SJCRH30 (cell line): ENCODE data around the gene TTC13. TPM values are rescaled to one million over a fixed set of nuclear protein-coding genes. Genes with fewer than 3 reads are reported as not detected.

Experiments used
- DNase-seq, 2 experiments: peaks; one replicate each; pipeline ENCODE4 v3.0.0-alpha.2; 2015 to 2020
- H3K27ac ChIP-seq: fragments of 250-450 bp; sonication (Bioruptor Pico); 2 replicates; pipeline ENCODE4 v1.5.1; 2020; ENCODE audit warnings: mild to moderate bottlenecking, moderate library complexity
- H3K27me3 ChIP-seq: fragments of 250-450 bp; sonication (Bioruptor Pico); 2 replicates; pipeline ENCODE4 v1.5.1; 2020; ENCODE audit warnings: mild to moderate bottlenecking, moderate library complexity
- H3K36me3 ChIP-seq: fragments of 250-450 bp; sonication (Bioruptor Pico); 2 replicates; pipeline ENCODE4 v1.5.1; 2020; ENCODE audit warnings: mild to moderate bottlenecking, moderate library complexity
- H3K4me1 ChIP-seq: fragments of 250-450 bp; sonication (Bioruptor Pico); 2 replicates; pipeline ENCODE4 v1.5.1; 2020; ENCODE audit warnings: mild to moderate bottlenecking, moderate library complexity
- H3K4me3 ChIP-seq: fragments of 250-450 bp; sonication (Bioruptor Pico); 2 replicates; pipeline ENCODE4 v1.5.1; 2020; ENCODE audit warnings: mild to moderate bottlenecking, moderate library complexity
- H3K9me3 ChIP-seq: fragments of 250-450 bp; sonication (Bioruptor Pico); replicated peaks from 2 replicates; pipeline ENCODE4 v1.5.1; 2020; ENCODE audit warnings: mild to moderate bottlenecking, moderate library complexity
- total RNA-seq: library from RNA; depleted of rRNA; stranded (reverse); fragments of >200 nt; shearing (Covaris generic); gene quantifications from 2 replicates; pipeline ENCODE4 v1.2.3, GENCODE V29; 2014

TTC13 gene
- total RNA-seq, 1 experiment from 2014 or later = 16.4 TPM

- H3K4me3 ChIP-seq = no peak overlapping the region
- H3K4me1 ChIP-seq = peaks cover 8% of the 10 kb centered on the region
- no peaks in the 10 kb centered on the region for H3K36me3 ChIP-seq
- no peaks in the 10 kb centered on the region for H3K9me3 ChIP-seq
- DNase-seq = peak; percentile 32 to 67
- no peak overlapping the region for H3K27ac ChIP-seq
- no peaks in the 10 kb centered on the region for H3K27me3 ChIP-seq
Measured at GRCh38 chr1:230896779-230897178, 81.9 kb downstream of the TTC13 start.

DNA sequence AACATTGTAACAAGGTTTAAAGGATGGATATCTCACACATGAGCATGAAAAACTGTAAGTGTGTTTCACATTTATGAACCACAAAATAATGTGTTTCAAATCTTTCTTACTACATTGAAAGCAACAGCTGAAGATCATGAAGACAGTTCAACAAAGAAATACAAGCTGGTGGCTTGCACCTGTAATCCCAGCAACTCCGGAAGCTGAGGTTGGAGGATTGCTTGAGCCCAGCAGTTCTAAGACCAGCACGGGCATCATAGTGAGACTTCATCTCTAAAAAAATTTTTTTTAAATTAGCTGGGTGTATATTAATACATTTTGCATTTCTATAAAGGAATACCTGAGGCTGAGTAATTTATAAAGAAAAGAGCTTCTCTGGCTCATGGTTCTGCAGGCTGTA lies 83.2 kb downstream of the TTC13 start:
- Histone ChIP-seq H3K9me3 (no peaks in the 10 kb centered on the region), H3K4me1 (peaks cover 13% of the 10 kb centered on the region), H3K27me3 (no peaks in the 10 kb centered on the region), H3K27ac (no peak overlapping the region), H3K4me3 (no peak overlapping the region), H3K36me3 (no peaks in the 10 kb centered on the region)
- DNase-seq = peak in 1 of 2 experiments; percentile 32

DNA sequence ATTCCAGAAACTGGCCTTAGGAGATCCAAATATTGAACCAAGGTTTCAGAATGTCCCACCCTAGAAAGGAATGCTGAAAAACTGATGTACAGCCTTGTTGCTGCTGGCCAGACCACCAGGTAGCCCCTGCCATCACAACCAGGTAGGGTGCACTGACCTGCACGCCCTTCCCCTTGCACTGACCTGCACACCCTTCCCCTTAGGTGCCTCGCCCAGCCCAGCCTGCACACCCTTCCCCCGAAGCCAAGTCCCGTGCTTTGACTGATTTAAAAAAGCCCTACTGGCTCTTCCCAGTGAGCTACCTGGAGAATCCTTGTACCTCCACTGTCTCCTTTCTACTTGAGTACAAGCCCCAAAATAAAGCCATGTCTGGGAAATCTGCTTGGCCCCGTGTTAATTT lies 84.0 kb downstream of the TTC13 start:
- Histone ChIP-seq H3K9me3 (no peaks in the 10 kb centered on the region), H3K27me3 (no peaks in the 10 kb centered on the region), H3K4me3 (no peak overlapping the region), H3K27ac (no peak overlapping the region), H3K36me3 (no peaks in the 10 kb centered on the region), H3K4me1 (peaks cover 13% of the 10 kb centered on the region)
- DNase-seq = no peak

DNA sequence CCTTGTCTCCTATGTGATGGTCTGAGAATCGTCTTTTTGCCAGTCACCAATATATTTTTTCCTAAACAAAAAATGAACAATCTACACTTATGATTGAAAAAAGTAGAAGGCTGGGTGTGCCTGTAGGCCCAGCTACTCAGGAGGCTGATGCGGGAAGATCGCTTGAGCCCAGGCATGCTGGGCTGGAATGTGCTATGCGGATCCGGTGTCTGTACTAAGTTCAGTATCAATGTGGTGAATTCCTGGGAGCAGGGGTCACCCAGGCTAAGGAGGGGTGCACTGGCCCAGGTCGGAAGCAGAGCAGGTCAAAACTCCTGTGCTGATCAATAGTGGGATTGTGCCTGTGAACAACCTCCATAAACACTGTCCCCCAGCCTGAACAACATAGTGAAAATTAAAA lies 84.6 kb downstream of the TTC13 start:
- DNase-seq = no peak
- Histone ChIP-seq H3K27me3 (no peaks in the 10 kb centered on the region), H3K36me3 (no peaks in the 10 kb centered on the region), H3K4me1 (peaks cover 13% of the 10 kb centered on the region), H3K4me3 (no peak overlapping the region), H3K27ac (no peak overlapping the region), H3K9me3 (no peaks in the 10 kb centered on the region)

GRCh38 chr1:230892018-230892491 lies 86.6 kb downstream of the TTC13 start:
- Histone ChIP-seq H3K4me1 (peaks cover 11% of the 10 kb centered on the region), H3K36me3 (no peaks in the 10 kb centered on the region), H3K9me3 (no peaks in the 10 kb centered on the region), H3K4me3 (no peak overlapping the region), H3K27me3 (no peaks in the 10 kb centered on the region), H3K27ac (no peak overlapping the region)
- DNase-seq = no peak

DNA sequence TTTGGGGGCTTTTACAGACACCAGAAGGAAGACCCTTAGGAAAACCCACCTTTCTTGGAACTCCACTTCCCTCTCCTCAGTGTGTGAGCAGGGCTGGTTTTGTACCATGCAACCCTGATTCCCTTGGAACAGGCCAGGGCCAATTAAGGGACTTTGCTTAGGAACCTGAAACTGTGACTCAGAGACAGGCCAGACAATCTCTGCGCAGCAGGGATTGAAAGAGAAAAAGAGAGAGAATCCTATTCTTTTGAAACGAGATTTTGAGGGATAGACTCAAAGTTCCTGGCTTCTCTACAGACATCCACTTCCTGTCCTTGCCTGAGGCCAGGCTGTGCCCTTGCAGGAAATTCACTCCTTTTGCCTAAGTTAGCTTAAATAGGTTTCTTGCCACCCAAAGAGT lies 87.2 kb downstream of the TTC13 start:
- Histone ChIP-seq H3K4me3 (no peak overlapping the region), H3K4me1 (peaks cover 7% of the 10 kb centered on the region), H3K27me3 (no peaks in the 10 kb centered on the region), H3K9me3 (no peaks in the 10 kb centered on the region), H3K27ac (no peak overlapping the region), H3K36me3 (no peaks in the 10 kb centered on the region)
- peak in 1 of 2 experiments; percentile 44 for DNase-seq

- no peaks in the 10 kb centered on the region for H3K36me3 ChIP-seq
- no peak for DNase-seq
- H3K27me3 ChIP-seq = peaks cover 5% of the 10 kb centered on the region; the same call in 1 of the 2 replicates
- H3K9me3 ChIP-seq = no peaks in the 10 kb centered on the region
- no peak overlapping the region for H3K4me3 ChIP-seq
- no peaks in the 10 kb centered on the region for H3K4me1 ChIP-seq
- H3K27ac ChIP-seq = no peak overlapping the region
Measured at GRCh38 chr1:230884646-230885045, 94.0 kb downstream of the TTC13 start.

DNA sequence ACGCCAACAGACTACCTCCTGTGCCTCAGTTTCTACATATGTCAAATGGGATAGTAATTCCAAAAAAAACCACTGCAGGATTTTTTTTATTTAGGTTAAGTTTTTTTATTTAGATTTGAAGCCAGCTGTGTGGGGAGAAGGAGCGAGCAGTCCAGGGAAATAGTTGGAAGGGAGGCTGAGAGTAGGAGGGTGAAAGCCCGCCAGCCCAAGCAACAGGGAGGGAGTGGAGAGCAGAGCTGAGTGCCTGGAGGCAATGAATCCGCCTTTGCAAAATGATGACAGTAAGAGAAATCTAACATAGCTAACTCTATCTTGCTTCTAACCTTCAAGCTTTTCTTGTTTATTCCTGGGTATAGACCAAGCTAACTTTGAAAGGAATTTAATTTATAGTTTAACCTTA lies 94.7 kb downstream of the TTC13 start:
- no peaks in the 10 kb centered on the region for H3K36me3 ChIP-seq
- H3K4me3 ChIP-seq = no peak overlapping the region
- peaks cover 5% of the 10 kb centered on the region; the same call in 1 of the 2 replicates for H3K27me3 ChIP-seq
- DNase-seq = no peak
- no peaks in the 10 kb centered on the region for H3K9me3 ChIP-seq
- H3K27ac ChIP-seq = no peak overlapping the region
- H3K4me1 ChIP-seq = no peaks in the 10 kb centered on the region

GRCh38 chr1:230879778-230880177 lies 98.9 kb downstream of the TTC13 start:
- no peak overlapping the region for H3K27ac ChIP-seq
- H3K36me3 ChIP-seq = no peaks in the 10 kb centered on the region
- no peaks in the 10 kb centered on the region for H3K4me1 ChIP-seq
- DNase-seq = no peak
- H3K27me3 ChIP-seq = peaks cover 5% of the 10 kb centered on the region; the same call in 1 of the 2 replicates
- no peak overlapping the region for H3K4me3 ChIP-seq
- H3K9me3 ChIP-seq = no peaks in the 10 kb centered on the region

DNA sequence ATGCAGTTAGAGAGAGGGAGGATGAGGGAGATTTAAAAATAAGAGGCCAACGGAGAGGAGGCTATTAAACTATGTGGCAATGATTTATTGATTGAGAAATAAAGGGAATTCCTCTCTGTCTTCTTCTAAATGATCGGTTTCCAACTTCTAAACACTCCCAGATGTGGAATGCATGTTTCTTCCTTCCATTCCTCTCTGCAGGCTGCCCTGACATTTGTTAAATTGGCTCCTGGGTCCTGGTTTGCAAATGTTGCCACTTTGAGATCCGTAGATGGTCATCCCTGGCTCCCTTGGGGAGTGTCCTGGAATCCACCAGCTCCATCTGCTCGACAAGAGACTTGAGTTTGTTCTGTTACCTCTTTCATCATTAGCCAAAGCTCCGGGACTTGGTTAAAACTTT lies 100.1 kb downstream of the TTC13 start:
- DNase-seq = no peak
- Histone ChIP-seq H3K4me3 (no peak overlapping the region), H3K27ac (no peak overlapping the region), H3K4me1 (no peaks in the 10 kb centered on the region), H3K36me3 (no peaks in the 10 kb centered on the region), H3K27me3 (peaks cover 5% of the 10 kb centered on the region; the same call in 1 of the 2 replicates), H3K9me3 (no peaks in the 10 kb centered on the region)

DNA sequence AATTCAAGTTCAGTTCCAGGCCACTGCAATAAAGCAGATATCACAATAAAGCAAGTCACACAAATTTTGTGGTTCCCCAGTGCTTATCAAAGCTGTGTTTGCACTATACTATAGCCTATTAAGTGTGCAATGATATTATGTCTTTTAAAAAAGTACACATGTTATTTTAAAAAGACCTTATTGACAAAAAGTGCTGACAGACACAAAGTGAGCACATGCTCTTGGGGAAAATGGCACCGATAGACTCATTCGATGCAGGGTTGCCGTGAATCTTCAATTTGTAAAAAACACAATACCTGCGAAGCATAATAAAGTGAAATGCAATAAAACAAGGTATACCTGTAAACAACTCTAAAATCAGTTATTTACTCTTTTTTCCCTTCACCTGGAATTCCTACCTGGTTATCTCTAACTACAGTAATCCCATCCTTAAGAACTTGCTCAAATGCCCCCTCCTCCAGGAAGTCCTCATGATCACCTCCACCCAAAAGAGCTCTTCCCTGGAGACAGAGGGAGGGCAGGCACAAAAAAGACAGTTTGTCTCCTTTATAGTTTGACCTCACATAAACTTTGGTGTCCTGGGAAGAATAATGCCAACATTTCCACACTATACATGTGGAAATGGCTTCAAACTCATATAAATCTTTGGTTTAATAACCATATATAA lies 100.6 kb downstream of the TTC13 start:
- no peak overlapping the region for H3K27ac ChIP-seq
- DNase-seq = no peak
- no peaks in the 10 kb centered on the region for H3K9me3 ChIP-seq
- peaks cover 5% of the 10 kb centered on the region; the same call in 1 of the 2 replicates for H3K27me3 ChIP-seq
- H3K4me3 ChIP-seq = no peak overlapping the region
- H3K36me3 ChIP-seq = no peaks in the 10 kb centered on the region
- H3K4me1 ChIP-seq = no peaks in the 10 kb centered on the region

DNA sequence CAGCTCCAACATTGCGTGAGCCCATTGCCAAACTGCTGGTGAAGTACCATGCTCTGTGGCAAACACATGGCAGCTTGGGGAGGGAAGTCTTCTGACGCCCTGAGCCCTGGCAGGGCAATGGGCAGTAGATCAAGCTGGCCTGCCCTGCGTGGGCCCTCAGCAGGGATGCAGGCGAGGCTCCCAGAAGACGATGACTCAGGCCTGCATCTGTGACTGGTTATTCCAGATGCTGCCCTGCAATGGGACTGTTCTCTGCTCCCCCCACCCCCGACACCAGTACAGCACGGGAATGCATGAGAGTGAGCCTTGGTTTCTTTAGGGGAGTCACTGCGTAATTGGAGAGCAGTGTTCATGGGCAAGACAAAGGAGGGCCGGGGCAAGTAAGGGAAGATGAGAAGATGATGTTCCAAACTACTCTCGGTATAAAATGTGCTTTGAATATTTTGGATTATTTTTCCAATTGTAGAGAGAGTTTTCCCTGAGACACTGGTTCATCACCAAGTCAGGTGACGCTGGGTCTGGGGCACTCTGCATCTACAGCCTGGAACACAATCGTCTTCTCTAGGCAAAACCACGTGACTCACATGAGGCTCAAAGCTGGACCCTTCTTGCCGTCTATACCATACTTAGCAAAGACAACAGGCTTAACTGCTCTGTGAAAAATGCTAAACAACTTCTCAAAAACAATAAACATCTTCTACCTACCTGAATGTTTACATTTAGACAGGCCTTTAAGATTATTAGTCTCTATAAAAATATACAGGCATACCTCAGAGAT lies 101.3 kb downstream of the TTC13 start:
- DNase-seq = no peak

DNA sequence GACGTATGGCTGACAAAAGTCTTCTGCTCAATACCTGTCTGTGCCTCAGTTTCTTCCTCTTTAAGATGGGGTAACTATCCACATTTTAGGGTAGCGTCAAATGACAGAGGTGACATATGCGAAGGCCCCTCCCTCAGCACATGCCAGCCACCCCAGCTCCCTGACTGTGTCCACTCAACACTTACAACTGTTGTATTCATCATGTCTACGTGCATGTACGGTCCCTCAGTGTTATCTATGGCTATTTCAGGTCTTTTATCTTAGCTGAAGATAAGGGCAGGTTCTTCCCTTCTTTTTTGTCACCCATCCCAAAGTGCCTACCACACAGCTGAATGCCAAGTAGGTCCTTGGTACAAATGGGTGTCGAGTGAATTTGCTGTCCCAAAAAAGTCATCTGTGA lies 102.0 kb downstream of the TTC13 start:
- Histone ChIP-seq H3K9me3 (no peaks in the 10 kb centered on the region), H3K4me1 (no peaks in the 10 kb centered on the region), H3K27me3 (peaks cover 5% of the 10 kb centered on the region; the same call in 1 of the 2 replicates), H3K36me3 (no peaks in the 10 kb centered on the region), H3K27ac (no peak overlapping the region), H3K4me3 (no peak overlapping the region)
- DNase-seq = no peak

More for the DNA sequence above, 101.3 kb downstream of the TTC13 start:
- Histone ChIP-seq H3K9me3 (no peaks in the 10 kb centered on the region), H3K27me3 (peaks cover 5% of the 10 kb centered on the region; the same call in 1 of the 2 replicates), H3K27ac (no peak overlapping the region), H3K4me1 (no peaks in the 10 kb centered on the region), H3K36me3 (no peaks in the 10 kb centered on the region), H3K4me3 (no peak overlapping the region)

- H3K27ac ChIP-seq = no peak overlapping the region
- no peak for DNase-seq
- no peaks in the 10 kb centered on the region; the same call in 1 of the 2 replicates for H3K27me3 ChIP-seq
- H3K4me1 ChIP-seq = no peaks in the 10 kb centered on the region
- H3K36me3 ChIP-seq = no peaks in the 10 kb centered on the region
- H3K9me3 ChIP-seq = no peaks in the 10 kb centered on the region
- H3K4me3 ChIP-seq = no peak overlapping the region
Measured at GRCh38 chr1:230875370-230875769, 103.3 kb downstream of the TTC13 start.

DNA sequence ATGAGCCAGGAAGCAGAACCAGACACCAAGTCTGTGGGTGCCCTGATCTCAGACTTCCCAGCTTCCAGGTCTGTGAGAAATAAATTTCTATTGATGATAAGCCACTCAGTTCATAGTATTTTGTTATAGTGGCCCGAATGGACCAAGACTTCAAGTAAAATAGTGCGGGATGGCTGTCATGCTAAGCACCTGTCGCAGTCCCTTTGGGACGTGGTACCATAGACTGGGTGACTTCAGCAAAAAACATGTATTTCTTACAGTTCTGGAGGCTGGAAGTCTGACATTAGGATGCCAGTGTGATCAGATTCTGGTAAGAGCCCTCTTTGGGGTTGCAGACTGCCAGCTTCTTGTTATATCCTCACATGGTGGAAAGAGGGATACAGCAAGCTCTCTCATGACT lies 107.7 kb downstream of the TTC13 start:
- H3K27ac ChIP-seq = no peak overlapping the region

More for the DNA sequence above, 107.7 kb downstream of the TTC13 start:
- Histone ChIP-seq H3K9me3 (no peaks in the 10 kb centered on the region), H3K4me1 (peaks cover 3% of the 10 kb centered on the region; the same call in 1 of the 2 replicates), H3K36me3 (no peaks in the 10 kb centered on the region), H3K27me3 (no peaks in the 10 kb centered on the region), H3K4me3 (no peak overlapping the region)
- no peak for DNase-seq
